Right cardiac atrium (tissue), 5 donors: ENCODE measurements around the gene BTG4. TPM values are rescaled to one million over a fixed set of nuclear protein-coding genes. Genes with fewer than 3 reads are reported as not detected.

Experiments
- ATAC-seq, 2 donors: fragments of 200-7000 bp; cut with Tn5 transposase; one replicate each; pipeline versions ENCODE4 v1.8.0 to v1.9.1; 2020; ENCODE audit warnings: moderate library complexity in 2 of 2, mild to moderate bottlenecking in 1 of 2
- DNase-seq, 3 donors: peaks; one replicate each; pipeline ENCODE4 v3.0.0-alpha.2; 2020
- H3K27ac ChIP-seq: one replicate; pipeline ENCODE4 v1.5.1; 2013; ENCODE audit warnings: mild to moderate bottlenecking, low read length, control low read depth, moderate library complexity
- H3K27me3 ChIP-seq: one replicate; pipeline ENCODE4 v1.6.1; 2013; ENCODE audit not compliant: control insufficient read depth, insufficient read depth
- H3K4me1 ChIP-seq: one replicate; pipeline ENCODE4 v1.6.1; 2013; ENCODE audit warnings: low read length; ENCODE audit not compliant: control insufficient read depth, insufficient read depth
- H3K4me3 ChIP-seq: one replicate; pipeline ENCODE4 v1.5.1; 2013; ENCODE audit warnings: low read length, control low read depth
- H3K9me3 ChIP-seq: one replicate; pipeline ENCODE4 v1.6.1; 2013; ENCODE audit warnings: low read length; ENCODE audit not compliant: control insufficient read depth
- WGBS: extraction: QIAGEN DNeasy Blood & Tissue Kit; methylation state at CpG from one replicate; pipeline ENCODE4 v1.1.7; 2013; 5-methylcytosine and 5-hydroxymethylcytosine counted together
- intact Hi-C, 4 donors: fragments of 100-400 bp; cut with DNase I; formaldehyde crosslinking; loops; one replicate each; pipeline versions ENCODE4 v1.11.0 to v1.14.0; 2022 to 2023
- polyA plus RNA-seq: library from polyadenylated mRNA; stranded (reverse); fragments of 200-250 nt; gene quantifications from one replicate; pipeline ENCODE4 v1.2.3, GENCODE V29; 2013
- total RNA-seq, 4 donors: library from RNA; stranded (reverse); fragmentation: NEBNext Ultra II Directional; extraction: Animal tissue kit (Norgen Biotek cat#: 25700); gene quantifications; one replicate each; pipeline ENCODE4 v1.2.1, GENCODE V29; 2021
- donor health status: healthy with polysubstance abuse.
- donor health status: DM: no; HTN: yes; CAD: no.
- donor health status: DM: no; HTN: no; CAD: no.
- donor health status: DM: no; HTN: yes; CAD: no; lungs with severe emphysema.
- donor health status: DM: yes; HTN: yes; CAD: no.

BTG4 gene
- total and polyA plus RNA-seq, 5 donors, result not detected

GRCh38 chr11:111460856-111461255, 51.3 kb downstream of the BTG4 start:
- no peak for ATAC-seq
- H3K4me3 ChIP-seq, result no peak overlapping the region
- WGBS, result 38% methylated on average over 5 of the region's 5 CpGs
- intact Hi-C loops, result no loop called here
- H3K27ac ChIP-seq, result no peak overlapping the region
- H3K4me1 ChIP-seq, result no peaks in the 10 kb centered on the region
- no peak for DNase-seq
- no peaks in the 10 kb centered on the region for H3K27me3 ChIP-seq
- H3K9me3 ChIP-seq, result no peaks in the 10 kb centered on the region

DNA sequence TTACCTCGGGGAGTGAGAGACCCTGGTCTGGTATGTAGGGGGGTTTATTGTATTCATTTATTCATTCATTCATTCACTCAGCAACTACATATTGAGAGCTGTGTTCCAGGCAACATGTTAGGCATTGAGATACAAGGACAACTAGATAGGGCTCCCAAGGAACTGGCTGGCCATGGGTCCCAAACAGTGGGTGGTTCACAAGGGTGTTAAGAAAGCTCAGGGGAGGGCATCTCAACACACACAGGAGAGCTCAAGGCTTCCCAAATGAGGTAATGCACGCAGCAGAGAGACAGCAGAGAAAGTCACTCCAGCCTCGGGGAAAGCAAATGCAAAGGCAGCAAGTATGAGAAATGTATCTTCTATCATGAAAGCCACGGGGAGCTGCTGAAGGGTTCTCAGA, 51.8 kb downstream of the BTG4 start:
- Histone ChIP-seq H3K9me3 (no peaks in the 10 kb centered on the region), H3K4me1 (no peaks in the 10 kb centered on the region), H3K27ac (no peak overlapping the region), H3K4me3 (no peak overlapping the region), H3K27me3 (no peaks in the 10 kb centered on the region)
- intact Hi-C loops, result no loop called here
- WGBS, result 72% methylated on average over 4 of the region's 4 CpGs
- DNase-seq (no peak), ATAC-seq (no peak)

DNA sequence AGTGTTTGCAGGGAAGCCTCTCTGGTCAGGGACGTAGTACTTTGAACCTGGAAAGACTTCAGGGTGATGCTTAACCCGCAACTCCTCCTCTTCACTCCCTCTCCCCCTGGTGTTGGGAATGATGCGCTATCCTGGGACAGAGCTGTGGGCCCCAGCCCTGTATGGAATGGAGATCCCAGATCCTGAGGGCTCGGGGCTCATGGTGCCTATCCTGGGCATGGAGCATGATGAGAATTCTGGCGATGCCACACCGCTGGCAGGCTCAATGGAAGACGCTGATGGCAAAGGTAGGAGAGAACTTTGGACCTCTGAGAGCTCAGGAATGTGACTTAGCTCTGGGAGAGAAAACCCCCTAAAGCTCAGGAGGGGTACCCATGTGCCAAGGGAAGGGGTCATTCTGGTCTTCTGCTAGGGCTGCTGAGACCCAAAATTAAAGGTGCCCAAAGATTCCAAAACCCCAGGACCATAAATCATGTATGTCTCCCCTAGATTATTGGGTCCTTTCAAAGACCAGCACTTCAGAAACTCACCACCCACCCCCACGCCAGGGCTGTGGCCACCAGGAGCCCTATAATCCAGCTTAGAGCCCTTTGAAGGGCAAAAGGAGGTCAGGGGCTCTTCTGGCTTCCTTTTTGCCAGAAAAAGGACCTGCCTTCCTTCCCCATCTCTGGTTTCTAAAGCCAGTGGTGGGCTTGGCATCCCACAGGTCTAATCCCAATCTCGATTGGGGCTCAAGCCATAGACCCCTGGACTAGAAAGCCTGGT, 52.5 kb downstream of the BTG4 start:
- H3K27me3 ChIP-seq, result no peaks in the 10 kb centered on the region
- intact Hi-C loops, result loop anchor here in 1 of 4 donors (10.0 kb wide), 1 partner anchor 105 kb away; no protein-coding TSS in a partner anchor
- H3K4me1 ChIP-seq, result no peaks in the 10 kb centered on the region
- no peaks in the 10 kb centered on the region for H3K9me3 ChIP-seq
- 84% methylated on average over 9 of the region's 9 CpGs for WGBS
- DNase-seq (no peak), ATAC-seq (no peak)
- H3K4me3 ChIP-seq, result no peak overlapping the region
- no peak overlapping the region for H3K27ac ChIP-seq

DNA sequence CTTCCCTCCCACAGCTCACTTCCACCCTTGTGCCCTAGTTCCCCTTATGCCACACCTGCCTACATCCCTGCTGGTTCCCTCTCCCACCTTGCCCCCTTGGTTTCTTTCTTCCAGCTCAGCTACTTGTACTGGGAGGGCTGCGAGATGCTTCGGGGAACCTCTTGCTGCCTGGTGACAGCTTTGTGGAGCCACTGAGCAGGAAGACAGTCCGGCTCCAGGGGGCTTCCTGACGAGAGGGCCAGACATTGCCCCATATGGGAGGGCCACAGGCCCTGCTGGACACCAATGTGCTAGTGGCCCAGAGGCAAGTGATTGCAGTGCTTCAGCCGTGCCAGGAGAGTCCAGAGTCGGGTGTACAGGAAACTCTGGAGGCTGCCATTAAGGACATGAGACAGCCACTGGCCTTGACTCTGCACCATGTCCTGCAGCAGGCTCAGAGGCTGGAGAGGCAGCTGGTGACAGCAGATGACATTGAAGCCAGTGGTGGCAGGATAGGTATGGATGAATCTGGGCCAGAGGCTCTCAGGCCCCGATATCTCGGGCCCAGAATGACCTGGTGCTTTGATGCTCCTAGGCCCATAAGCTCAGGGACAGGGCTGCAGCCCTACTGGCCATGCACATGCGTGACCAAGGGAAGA, 54.3 kb downstream of the BTG4 start:
- Histone ChIP-seq H3K27ac (no peak overlapping the region), H3K4me3 (no peak overlapping the region), H3K27me3 (no peaks in the 10 kb centered on the region), H3K9me3 (no peaks in the 10 kb centered on the region), H3K4me1 (no peaks in the 10 kb centered on the region)
- whole genome bisulfite sequencing, result 83% methylated on average over 9 of the region's 9 CpGs
- DNase-seq (peak in 1 of 3 donors; percentile 34), ATAC-seq (no peak)
- intact Hi-C loops, result loop anchor here in 1 of 4 donors (10.0 kb wide), 1 partner anchor 107 kb away; no protein-coding TSS in a partner anchor

DNA sequence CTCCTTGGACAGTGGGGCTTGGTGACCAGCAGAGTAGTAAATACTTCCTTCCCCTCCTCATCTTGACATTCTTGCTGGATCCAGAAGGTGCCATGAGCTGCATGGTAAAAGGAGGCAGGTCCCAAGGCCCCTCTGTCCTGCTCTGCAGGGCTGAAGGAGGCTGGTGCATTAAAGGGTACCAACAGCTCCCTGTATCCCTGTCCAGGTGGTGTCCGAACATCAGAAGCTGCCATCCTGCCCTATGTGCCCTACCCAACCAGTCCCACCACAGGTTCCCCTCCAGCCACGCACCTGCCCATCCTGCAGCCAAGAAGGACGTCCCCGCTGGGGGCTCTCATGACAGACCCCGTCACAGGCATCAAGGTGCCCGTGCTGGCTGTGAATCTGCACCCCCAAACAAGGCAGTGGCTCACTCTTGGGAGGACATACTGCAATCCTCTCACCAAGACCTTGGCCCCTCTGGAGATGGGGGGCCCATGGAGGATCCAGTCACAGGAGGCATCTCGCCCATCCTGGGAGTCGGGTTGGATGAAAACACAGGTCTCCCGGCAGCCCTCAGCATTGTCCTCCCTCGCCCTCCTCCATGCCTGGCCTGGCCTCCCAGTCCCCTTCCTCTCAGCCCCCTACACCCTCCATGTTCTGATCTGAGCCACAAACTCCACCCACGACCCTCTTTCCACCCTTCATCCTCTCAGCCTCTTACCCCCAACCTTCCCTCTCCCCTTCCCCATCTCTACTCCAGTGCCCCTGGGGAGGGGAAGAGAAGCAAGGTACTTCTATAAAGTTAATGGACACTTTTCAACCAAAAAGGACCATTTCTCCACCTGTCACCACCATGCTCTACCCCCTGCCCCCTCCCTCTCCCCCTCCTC, 55.1 kb downstream of the BTG4 start:
- H3K4me3 ChIP-seq, result no peak overlapping the region
- no peak overlapping the region for H3K27ac ChIP-seq
- intact Hi-C loops, result loop anchor here in 1 of 4 donors (10.0 kb wide), 1 partner anchor 108 kb away; no protein-coding TSS in a partner anchor
- H3K27me3 ChIP-seq, result no peaks in the 10 kb centered on the region
- H3K4me1 ChIP-seq, result no peaks in the 10 kb centered on the region
- no peak for ATAC-seq
- DNase-seq, result peak in 1 of 3 donors; percentile 21
- WGBS, result 89% methylated on average over 11 of the region's 11 CpGs
- H3K9me3 ChIP-seq, result no peaks in the 10 kb centered on the region

DNA sequence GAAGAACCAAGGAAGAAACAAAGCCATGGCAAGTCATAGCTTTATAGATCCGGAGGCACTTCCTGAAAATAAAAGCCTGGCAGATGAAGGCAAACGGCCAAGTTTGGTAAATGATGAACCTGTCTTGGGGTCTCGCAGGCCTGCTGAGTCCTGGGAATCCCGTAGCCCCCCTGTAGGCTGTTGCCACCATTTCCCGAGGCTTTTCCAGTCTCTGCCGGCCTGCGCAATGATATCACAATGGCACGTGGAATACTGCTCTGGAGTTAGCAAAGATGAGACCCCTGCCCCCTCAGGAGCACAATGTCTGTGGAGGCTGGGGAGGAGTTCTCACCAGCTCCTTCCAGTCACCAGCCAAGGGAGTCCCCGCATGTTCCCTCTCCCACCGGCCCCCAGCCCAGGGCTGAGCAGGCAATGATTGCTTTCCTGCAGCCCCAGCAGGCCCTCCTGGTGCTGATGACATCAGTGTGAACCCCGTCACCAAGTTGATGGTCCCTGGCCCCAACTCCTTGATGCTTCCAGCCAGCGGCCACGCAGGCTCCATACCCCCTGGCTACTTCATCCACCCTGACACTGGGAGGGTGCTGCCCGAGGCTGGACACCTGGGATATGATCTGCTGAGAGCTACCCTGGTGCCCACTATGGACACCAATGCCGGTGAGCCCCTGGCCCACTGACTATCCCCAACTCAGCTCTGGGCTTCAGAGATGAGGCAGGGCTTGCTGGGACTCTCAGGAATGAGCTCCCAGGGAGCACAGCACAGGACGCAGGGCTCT, 55.9 kb downstream of the BTG4 start:
- H3K27me3 ChIP-seq, result no peaks in the 10 kb centered on the region
- WGBS, result 85% methylated on average over 16 of the region's 16 CpGs
- ATAC-seq (no peak), DNase-seq (no peak)
- H3K27ac ChIP-seq, result no peak overlapping the region
- H3K9me3 ChIP-seq, result no peaks in the 10 kb centered on the region
- H3K4me1 ChIP-seq, result no peaks in the 10 kb centered on the region
- H3K4me3 ChIP-seq, result no peak overlapping the region
- intact Hi-C loops, result loop anchor here in 1 of 4 donors (10.0 kb wide), 1 partner anchor 109 kb away; no protein-coding TSS in a partner anchor

GRCh38 chr11:111455291-111456085, 56.7 kb downstream of the BTG4 start:
- 76% methylated on average over 21 of the region's 21 CpGs for WGBS
- no peaks in the 10 kb centered on the region for H3K27me3 ChIP-seq

DNA sequence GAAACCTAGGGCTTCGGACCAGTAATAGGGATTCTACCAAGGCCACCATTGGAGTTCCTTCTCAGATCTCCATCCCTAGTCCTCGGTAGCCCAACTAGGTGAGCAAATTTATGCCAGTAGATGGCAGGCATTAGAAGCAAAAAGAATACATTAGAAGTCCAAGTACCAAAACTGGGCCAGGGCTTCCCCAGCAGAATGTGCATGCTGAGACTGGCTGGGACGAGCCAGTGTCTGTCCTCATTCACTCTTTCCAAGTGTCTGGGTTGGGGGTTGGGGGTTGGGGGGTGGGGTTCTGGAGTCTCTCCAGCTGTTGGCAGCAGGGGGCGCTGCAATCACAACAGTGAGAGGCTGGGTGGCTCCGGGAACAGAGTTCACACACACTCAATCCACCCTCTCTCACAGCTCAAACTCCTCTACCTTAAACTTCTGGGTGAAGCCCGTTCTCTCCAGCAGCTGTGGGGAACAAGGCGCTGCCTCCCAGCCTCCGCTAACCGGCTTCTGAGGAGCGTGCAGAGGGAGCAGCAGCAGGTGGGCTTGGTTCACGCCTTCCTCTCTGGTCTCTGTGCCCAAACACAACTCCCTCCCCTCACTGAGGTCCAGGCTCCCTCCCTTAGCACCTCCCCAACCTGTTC, 57.5 kb downstream of the BTG4 start:
- DNase-seq, result peak in 2 of 3 donors; percentile 60 to 63

More at GRCh38 chr11:111455291-111456085, 56.7 kb downstream of the BTG4 start:
- Histone ChIP-seq H3K4me1 (no peaks in the 10 kb centered on the region), H3K9me3 (no peaks in the 10 kb centered on the region), H3K4me3 (no peak overlapping the region), H3K27ac (no peak overlapping the region)
- DNase-seq, result peak in 2 of 3 donors; percentile 26 to 50
- intact Hi-C loops, result loop anchor here in 1 of 4 donors (10.0 kb wide), 1 partner anchor 109 kb away; no protein-coding TSS in a partner anchor
- no peak for ATAC-seq

GRCh38 chr11:111452817-111453552, 59.2 kb downstream of the BTG4 start:
- no peaks in the 10 kb centered on the region for H3K4me1 ChIP-seq
- H3K4me3 ChIP-seq, result no peak overlapping the region
- intact Hi-C loops, result loop anchor here in 1 of 4 donors (10.0 kb wide), 1 partner anchor 112 kb away; no protein-coding TSS in a partner anchor
- ATAC-seq (no peak), DNase-seq (no peak)
- H3K27me3 ChIP-seq, result no peaks in the 10 kb centered on the region
- no peak overlapping the region for H3K27ac ChIP-seq
- 63% methylated on average over 10 of the region's 10 CpGs for WGBS
- H3K9me3 ChIP-seq, result no peaks in the 10 kb centered on the region

More for the DNA sequence above, 57.5 kb downstream of the BTG4 start:
- 39% methylated on average over 11 of the region's 11 CpGs for WGBS
- H3K4me3 ChIP-seq, result no peak overlapping the region
- no peaks in the 10 kb centered on the region for H3K4me1 ChIP-seq
- no peaks in the 10 kb centered on the region for H3K9me3 ChIP-seq
- intact Hi-C loops, result loop anchor here in 1 of 4 donors (10.0 kb wide), 1 partner anchor 110 kb away; no protein-coding TSS in a partner anchor
- peak in 1 of 2 donors; percentile 36 for ATAC-seq
- H3K27me3 ChIP-seq, result no peaks in the 10 kb centered on the region
- H3K27ac ChIP-seq, result no peak overlapping the region
